Measurements from ENCODE around the gene SMOC1.

SMOC1 gene

DNA sequence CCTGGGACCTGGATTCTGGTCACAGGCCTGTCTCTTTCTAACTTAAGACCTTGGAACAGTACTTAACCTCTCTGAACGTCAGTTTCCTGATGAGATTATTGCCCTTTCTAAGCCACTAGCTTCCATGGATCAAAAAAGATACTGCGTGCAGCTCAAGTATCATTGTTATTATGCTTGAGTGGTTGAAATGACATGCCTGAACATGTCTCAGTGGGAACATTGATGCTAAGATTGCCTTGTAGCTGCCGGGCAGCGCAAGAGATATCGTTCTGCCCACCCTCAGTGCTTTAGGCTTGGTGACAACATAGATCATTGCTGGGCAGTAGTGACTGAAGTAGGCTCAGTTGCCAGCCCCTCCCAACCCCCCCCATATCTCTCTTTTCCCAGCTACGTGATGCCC, 131.9 kb downstream of the SMOC1 start:
- DNase-seq (ENCODE audit: low spot score): no peak

DNA sequence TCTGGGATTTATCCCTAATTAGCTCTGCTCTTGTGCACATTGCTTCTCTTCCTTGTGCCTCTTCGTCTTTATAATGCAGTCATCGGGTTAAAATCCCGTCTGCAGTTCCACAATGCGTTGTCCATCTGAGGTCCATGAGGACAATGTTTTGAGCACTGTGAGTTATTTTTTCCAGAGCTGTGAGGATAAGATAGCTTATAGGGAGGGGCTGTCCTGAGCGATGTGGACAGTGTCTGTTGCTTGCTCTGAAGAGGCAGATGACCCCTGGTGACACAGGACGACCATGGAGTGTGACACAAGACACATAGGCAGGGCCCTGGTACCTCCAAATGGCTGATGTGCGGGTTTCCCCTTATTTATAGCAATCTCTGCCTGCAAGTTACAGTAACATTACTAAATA, 132.5 kb downstream of the SMOC1 start:
- no peak for DNase-seq (ENCODE audit: low spot score)

DNA sequence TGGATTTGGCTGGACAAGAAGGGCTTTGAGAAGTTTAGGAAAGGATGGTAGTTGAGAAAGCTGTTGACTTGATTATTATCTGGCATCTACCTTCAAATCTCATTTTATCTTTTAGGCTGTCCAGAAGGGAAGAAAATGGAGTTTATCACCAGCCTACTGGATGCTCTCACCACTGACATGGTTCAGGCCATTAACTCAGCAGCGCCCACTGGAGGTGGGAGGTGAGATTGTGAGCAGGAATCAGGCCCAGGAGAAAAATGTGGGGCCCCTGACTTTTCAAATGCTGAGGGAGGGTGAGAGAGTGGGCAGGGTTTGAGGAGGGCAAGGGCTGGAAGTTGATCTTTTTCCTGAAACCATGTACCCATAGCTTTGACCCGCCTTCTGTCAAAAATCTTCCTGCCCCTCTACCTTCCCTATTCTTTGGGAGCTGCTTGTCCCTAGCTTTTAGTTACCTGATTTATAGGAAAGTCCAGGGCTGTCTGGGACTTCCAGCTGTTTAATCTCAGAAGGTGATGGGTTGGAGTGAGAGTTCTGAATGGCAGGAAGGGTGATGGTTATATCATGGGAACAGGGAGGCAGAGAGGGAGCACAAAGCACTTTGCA, 134.2 kb downstream of the SMOC1 start:
- DNase-seq (ENCODE audit: low spot score): peak; percentile 26

DNA sequence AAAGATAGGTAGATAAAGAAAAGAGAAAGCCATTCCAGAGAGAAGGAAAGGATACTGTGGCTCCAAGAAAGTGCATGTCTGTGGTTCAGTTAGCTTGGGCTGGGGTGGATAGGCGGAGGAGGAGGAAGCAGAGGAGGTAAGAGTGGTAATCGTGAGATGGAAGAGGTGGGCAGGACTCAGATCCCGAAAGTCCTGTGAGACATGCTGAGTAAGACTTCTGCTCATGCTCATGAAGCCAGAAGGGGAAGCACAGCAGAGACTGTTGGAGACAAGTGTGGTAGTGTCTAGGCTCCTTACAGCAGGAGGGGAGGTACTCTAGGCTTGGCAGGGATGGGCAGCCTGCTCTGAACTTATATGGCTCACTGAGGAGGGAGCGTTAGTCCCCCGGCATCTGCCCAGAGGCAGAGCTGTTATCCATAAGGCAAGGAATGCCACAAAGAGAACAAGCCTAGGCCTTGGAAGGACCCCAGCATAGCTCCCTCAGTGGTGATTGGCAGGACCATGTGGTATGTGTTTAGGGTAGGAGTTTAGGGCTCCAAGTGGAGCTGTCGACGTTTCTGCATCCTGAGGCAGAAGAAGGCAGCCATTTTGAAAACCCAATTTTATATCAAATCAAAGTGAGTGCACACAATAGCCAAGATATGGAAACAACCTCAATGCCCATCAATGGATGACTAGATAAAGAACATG, 135.3 kb downstream of the SMOC1 start:
- DNase-seq (ENCODE audit: low spot score): no peak

DNA sequence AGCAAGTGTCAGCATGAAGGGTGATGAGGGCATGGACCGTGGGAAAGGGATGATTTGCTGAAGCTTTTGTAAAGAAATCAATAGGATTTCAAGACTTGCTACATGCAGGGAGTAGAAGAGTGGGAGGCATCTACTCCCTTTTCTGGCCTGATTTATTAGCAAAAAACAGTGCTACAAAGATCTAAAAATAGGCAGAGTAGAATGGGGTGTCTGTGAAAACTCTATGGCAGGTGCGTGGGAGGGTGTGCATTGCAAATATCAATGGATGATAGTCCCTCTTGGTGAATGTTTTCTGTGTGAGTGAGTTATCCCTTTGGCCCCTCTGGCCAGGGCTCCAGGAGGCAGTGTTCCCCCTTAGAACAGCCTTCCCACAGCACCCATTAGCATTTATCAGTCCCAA, 139.0 kb downstream of the SMOC1 start:
- no peak for DNase-seq (ENCODE audit: low spot score)

DNA sequence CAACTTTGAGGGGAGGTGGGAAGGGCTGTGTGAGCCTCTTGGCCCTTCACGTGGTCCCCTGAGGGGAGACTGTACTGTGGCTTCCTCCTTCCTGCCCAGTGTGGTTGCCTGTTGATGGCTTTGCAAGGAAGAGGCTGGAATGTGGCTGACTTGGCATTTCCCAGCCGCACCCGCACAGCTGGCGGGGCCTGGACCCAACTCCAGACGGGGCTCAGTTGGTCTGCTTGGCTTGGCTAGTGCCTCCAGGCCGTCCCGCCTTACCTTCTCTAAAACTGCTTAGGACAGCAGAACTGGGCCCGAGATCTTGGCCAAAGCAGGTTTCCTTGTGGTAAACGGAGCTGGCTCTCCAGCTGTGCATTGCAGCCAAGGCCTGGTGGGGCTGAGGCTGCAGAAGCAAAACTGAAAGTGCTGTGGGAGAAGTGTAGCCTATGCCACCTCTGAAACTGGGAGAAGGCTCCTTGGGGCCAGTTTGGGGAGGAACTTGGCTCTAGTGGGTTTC, 139.5 kb downstream of the SMOC1 start:
- peak; percentile 26 for DNase-seq (ENCODE audit: low spot score)

DNA sequence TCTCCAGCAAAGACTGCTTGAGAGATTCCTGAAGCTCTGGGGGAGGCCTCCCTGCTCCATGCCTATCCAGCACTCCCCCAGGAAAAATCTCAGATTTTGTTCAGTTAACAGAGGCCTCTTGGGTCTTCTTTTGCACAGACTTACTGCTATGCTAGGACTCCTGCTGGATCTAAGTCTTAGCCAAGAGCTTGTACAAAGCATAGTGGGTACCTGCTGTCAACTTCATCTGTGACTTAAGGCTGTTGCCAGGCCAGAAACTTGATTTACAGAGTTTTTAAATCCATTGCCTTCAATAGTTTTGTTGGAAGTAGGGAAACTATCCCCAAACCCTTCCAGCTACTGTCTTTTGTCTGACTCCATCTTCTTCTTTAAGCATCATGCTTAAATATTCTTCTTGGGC, 140.5 kb downstream of the SMOC1 start:
- DNase-seq (ENCODE audit: low spot score): no peak

DNA sequence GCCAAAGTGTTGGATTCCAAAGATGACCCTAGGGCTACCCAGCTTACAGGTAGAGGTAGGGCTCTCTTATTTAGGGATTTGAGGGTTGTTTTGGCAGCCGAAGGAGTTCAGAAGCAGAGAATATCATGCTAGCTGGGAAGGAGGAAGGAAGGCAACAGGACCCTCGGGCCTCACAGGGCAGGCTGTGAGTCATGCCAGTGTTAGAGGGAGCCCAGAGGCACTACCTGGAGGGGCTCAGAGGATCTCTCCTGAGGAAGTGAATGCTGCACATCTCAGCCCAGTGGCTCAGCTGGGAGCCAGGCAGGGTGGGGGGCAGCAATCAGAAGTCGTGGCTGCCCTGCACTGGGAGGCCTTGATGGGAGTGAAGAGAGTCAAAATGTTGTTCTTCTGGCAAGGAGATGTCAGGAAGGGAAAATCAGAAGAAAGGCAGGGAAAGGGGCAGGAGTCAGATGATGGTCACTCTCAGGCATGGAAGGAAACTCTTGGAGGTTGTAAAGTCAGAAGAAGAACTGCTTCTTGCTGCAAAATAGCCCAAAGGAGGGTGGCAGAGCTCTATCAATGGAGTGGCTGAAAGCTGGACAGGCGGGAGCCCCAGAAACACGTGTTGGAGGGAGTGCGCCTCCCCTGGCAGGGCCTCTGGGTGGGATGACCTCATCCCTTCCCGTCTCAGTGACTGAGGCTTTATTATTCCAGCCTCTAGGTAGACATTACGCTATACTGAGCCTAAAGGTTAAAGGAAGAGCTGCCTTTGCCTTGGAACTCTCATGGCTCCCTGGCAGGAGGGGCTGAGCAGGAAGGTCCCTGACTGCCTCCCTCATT, 141.3 kb downstream of the SMOC1 start:
- DNase-seq (ENCODE audit: low spot score): peak; percentile 49

DNA sequence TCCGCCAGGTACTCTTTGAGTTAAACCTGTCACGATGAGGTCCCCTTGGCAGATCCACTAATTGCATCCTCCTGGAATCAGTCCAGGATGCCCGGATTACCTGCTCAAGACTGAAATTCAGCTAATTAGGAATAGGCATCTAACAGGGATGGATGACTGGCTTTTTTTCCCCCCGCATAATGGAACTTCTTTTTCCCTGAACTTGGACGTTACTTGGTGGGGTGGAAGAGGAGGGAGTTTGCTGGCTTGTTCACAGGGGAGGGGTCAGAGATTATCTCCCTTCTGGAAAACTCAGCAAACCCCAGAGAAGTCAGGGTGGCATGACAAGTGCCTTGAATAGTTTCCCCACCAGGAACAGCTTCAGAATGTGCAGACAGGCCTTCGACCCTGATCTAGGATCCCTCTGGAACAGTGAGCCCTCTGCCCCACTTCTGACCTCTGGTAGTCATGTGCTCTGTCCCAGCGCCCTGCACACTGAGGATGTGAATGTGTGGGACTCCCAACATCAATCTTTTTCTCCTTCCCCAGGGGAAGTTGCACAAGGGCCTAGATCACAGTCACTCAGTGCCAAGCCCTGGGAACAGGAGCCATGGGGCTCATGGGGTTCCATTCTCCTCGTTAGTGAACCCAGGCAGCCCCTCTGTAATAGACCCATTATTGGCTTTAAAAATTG, 142.5 kb downstream of the SMOC1 start:
- DNase-seq (ENCODE audit: low spot score): no peak

DNA sequence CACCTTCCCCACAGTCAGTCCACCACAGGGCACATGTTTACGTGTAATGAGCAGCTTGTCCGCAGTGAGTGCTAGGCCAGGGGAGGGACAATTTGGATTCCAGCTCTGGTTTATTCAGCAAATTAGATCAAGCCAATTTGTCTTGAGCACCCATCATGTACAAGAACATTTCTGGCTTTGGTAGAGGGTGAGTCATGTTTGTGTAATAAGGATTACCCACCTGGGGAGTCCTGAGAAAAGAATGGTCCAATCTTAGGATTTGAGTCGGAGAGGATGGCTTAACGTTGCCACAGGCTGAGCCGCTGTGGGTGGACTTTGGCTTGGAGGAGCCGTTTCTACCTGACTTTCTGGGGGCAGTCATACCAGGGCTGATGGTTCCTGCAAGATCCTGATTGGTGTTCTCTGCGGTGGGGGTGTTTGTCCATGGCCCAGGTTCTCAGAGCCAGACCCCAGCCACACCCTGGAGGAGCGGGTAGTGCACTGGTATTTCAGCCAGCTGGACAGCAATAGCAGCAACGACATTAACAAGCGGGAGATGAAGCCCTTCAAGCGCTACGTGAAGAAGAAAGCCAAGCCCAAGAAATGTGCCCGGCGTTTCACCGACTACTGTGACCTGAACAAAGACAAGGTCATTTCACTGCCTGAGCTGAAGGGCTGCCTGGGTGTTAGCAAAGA, 143.7 kb downstream of the SMOC1 start:
- no peak for DNase-seq (ENCODE audit: low spot score)

DNA sequence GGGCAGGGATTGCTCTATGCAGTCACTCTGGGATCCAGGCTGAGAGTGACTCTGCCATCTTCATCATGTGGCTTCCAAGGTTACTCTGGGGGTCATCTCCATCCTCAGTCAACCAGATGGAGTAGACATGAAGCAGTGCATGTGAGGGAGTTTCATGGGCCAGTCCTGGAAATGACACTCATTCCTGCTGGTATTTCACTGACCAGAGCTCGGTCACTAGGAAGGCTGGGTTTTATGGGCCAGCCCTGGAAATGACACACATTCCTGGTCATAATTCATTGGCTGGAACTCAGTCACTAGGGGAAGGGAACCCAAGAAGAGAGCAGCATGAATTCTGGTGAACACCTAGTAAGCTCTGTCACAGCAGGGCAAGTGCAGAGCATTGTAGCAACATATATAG, 144.7 kb downstream of the SMOC1 start:
- DNase-seq (ENCODE audit: low spot score): no peak

DNA sequence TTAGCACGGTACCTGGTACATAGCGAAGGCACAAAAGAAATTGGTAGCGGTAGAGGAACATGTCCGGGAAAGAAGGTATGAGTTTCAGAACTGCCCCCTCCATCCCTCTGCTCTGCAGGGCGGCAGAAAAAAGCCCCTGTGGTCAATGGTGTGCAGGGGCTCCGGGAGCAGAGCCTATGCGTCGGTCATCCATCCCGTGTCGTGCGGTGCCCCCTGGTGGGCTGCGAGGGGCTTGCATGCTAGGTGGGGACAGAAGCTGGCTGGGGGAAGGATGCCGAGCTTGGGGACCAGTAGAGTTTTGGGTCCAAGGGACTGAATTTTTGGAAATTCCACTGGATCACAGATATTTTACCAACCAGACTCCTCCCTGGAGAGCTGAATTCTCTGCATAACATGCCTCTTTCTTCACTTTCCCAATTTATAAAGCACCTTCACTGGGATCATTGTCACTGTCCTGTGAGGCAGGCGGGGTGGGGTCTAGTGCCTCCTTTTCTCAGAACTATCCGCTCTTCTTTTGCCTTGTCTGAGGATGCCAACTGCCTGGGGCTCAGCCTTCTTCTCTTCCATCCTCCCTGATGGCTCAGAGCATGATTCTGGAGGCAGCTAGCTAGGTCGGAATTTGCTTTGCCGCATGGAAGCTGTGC, 148.7 kb downstream of the SMOC1 start:
- peak; percentile 57 for DNase-seq (ENCODE audit: low spot score)

DNA sequence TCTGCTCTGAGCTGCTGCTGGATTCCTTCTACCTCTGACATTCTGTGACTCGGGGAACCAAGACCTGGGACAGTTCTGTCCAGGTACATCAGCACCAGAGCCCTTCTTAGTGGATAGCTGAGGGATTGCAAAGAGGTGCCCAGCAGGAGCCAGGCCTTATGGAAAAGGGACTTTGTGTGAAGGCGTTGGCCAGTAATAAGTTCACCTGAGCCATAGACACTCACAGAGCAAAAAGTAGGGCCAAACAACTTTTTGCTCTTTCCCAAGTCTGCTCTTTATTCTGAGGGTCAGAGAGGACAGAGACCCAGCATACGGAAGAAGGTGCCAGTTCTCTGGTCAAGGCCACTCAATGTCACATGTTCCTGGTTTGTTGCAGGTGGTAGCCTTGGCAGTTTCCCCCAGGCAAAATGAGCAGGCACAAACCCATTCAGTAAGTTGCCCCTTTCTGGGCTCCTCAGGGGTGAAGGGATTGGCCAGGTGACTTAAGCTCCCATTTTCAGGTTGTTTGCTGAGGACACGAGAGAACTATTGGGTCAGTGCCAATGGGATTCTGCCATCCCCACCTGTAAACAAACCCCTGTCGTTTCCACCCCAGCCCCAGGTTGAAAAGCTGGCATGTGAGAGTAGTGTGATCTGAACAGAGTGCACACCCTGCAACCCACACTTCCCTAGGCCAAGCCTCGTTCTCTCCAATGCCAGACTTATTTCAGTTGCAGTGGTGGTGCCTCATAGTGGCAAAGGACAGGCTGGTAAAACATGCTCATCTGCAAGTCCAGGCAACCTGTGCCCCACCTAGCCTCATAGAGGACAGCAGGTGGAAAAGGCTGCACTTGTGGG, 150.3 kb downstream of the SMOC1 start:
- no peak for DNase-seq (ENCODE audit: low spot score)

DNA sequence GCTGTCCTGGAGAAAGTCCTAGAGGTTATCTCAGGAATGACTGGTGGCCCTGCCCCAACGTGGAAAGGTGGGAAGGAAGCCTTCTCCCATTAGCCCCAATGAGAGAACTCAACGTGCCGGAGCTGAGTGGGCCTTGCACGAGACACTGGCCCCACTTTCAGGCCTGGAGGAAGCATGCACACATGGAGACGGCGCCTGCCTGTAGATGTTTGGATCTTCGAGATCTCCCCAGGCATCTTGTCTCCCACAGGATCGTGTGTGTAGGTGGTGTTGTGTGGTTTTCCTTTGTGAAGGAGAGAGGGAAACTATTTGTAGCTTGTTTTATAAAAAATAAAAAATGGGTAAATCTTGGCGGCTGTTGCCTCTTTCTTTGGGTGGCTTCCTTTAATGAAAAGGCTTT, 152.8 kb downstream of the SMOC1 start:
- DNase-seq (ENCODE audit: low spot score): no peak

DNA sequence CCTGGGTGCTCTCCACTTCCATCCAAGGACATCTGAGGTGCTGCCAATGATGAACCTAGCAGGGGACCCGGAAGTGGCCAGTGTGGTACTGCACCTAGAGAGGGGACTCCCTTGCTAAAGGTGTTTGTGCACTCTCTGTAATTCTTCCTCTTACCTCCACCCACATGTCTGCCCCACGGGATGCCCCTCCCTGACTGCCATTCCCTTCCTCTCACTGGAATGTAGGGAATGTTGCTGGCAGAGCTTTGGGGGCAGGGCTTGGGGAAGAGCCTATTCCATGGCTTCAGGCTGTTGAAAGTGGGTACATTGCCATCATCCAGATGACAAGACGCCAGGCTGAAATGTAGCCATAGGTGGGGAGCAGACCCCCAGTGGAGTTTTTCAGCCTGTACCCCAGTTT, 153.2 kb downstream of the SMOC1 start:
- DNase-seq (ENCODE audit: low spot score): no peak

DNA sequence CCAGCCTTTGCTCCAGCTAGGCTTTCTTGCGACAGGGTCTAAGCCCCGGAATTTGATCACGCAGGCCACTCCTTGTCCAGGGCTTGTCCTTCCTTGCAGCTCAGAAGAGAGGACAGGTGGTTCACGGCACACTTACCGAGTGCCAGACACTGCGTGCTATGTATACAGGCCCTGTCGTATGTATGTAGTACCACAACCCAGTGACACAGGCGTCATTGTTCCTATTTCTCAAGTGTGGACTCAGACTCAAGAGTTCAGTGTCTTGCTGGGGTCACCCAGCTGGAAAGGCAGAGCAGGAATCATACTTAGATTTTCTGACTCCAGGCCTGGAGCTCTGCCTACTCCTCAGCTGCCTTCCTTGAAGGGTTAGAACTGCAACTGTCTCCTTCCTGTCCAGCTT, 153.9 kb downstream of the SMOC1 start:
- DNase-seq (ENCODE audit: low spot score): no peak

DNA sequence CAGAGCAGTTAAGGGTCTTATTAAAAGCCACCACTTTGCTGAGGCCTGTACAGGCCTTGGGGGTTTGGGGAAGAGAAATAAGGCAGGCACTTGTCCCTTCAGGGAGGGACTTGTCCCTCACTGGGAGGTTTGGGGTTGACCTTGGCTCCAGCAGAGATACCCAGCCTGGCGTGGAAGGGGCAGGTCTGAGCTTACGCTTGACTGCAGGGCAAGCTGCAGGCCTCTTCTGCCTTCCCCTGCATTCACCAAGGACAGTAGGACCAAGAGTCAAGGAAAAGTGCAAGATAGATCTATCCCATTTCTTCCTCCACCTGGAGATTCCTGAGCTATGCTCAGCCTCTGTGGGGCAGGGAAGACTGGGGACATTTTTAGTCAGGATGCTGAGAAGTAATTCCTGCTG, 154.3 kb downstream of the SMOC1 start:
- no peak for DNase-seq (ENCODE audit: low spot score)

DNA sequence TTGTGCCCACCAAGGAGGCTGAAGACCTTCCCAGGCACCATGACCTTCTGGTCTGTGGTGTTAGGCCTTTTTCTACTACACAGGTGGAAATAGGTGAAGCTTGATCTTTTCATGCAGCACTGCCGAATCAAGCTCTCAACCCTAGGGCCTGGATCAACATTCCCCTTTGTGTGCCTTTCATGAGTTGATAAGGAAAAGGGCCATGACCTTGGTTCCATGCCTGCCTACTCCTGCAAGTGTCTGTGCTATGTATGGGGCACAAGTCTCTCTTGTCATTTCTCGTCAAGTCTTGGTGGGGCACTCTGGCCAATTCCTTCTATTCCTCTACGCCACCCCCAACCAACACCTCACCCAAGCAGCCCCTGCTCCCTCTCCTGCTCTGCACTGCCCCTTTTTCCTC, 155.0 kb downstream of the SMOC1 start:
- no peak for DNase-seq (ENCODE audit: low spot score)

DNA sequence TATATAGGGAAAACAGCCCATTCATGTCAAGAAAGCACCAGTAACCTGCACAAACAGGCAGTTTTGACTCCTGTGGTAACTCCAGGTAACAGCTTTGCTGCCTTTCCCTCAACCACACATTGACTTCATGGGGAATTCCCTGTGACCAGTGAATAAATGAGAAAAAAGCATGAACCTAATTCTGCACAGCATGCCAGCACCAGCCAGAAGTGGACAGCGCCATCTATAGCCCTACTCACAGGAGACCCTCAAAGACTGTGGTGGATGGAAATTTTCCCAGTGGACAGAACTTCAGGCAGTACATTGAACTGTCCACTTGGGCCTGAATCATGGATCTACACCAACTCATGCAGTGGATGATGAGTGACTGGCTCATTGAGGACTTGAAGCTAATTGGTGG, 157.4 kb downstream of the SMOC1 start:
- DNase-seq (ENCODE audit: low spot score): no peak

DNA sequence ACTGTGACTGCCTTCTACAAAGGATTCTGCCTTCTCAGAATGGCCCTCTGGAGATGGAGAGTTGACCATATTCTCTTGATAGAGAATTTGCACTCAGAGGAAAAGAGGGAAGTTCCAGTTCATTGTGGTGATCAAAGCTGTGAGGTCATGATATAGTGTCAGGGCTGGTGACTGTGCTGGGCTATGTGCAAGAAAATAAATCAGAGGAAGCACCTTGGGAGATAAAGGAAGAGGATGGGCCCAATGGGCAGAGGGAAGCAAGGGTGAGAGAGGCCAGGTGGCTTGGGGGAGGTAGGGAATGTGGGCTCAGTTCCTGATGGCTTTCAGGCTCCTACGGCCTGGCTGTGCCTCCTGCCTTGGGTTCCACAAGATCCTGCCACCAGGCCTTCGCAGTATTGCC, 163.8 kb downstream of the SMOC1 start:
- no peak for DNase-seq (ENCODE audit: low spot score)

DNA sequence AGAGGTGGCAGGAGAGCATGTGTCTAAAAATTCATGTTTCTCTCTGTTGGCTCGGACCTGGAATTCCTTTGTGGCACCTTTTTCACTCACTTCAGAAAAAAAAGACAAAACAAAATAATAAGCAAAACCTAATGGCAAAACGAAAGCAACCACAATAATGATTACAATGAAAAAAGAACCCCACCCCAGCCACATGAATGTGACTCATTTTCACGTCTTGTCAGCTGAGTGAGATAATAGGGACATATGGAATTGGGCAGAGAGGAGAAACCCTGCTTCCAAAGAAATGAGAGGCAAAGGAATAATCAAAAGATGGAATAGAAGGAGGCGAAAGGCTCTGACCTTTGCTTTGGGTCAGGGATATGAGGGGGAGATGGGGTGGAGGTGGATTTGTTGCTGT, 166.1 kb downstream of the SMOC1 start:
- no peak for DNase-seq (ENCODE audit: low spot score)

All from globus pallidus (tissue), 1 donor.